ENCODE results near the gene ARHGEF11.
A peak's percentile ranks its signal among the peaks of the same experiment; 100 is the strongest.

The ARHGEF11 gene

GRCh38 chr1:156975084-156975483, 70.5 kb downstream of the ARHGEF11 start:
- H4K20me1 ChIP-seq (ENCODE audit: insufficient read depth, low read length, poor library complexity, severe bottlenecking), result no peaks in the 10 kb centered on the region
- no peaks in the 10 kb centered on the region for H3K36me3 ChIP-seq (ENCODE audit: insufficient read depth, low read length)
- H3K9ac ChIP-seq (ENCODE audit: low read depth, low read length, poor library complexity, severe bottlenecking), result no peak overlapping the region
- no peaks in the 10 kb centered on the region for H3F3A ChIP-seq (ENCODE audit: low read depth)
- TF ChIP-seq CTCF (conservative IDR thresholded peaks at IDR 0.05; ENCODE audit: low read length) (no peak), EZH2phosphoT487 (IDR thresholded peaks at IDR 0.05; ENCODE audit: borderline replicate concordance) (no peak)
- no peaks in the 10 kb centered on the region for H3K79me2 ChIP-seq (ENCODE audit: insufficient read depth, low read length)
- no peaks in the 10 kb centered on the region for H3K9me2 ChIP-seq (replicated peaks; ENCODE audit: low read depth, low read length)
- H3K4me1 ChIP-seq (ENCODE audit: insufficient read depth, low read length, poor library complexity, severe bottlenecking), result no peaks in the 10 kb centered on the region
- H3K4me3 ChIP-seq (ENCODE audit: low read length, poor library complexity, severe bottlenecking), result no peak overlapping the region
- H2AFZ ChIP-seq (ENCODE audit: low read length), result no peak overlapping the region
- H3K4me2 ChIP-seq (ENCODE audit: low read depth, low read length, poor library complexity, severe bottlenecking), result no peak overlapping the region
- H3K9me3 ChIP-seq (ENCODE audit: insufficient read depth, low read depth, low read length), result no peaks in the 10 kb centered on the region
- no peaks in the 10 kb centered on the region for H3K27me3 ChIP-seq (ENCODE audit: insufficient read depth, low read length, poor library complexity, severe bottlenecking)

- no peaks in the 10 kb centered on the region for H3K36me3 ChIP-seq (ENCODE audit: insufficient read depth, low read length)
- no peak overlapping the region for H3K4me2 ChIP-seq (ENCODE audit: low read depth, low read length, poor library complexity, severe bottlenecking)
- H3K4me1 ChIP-seq (ENCODE audit: insufficient read depth, low read length, poor library complexity, severe bottlenecking), result no peaks in the 10 kb centered on the region
- H3F3A ChIP-seq (ENCODE audit: low read depth), result no peaks in the 10 kb centered on the region
- no peaks in the 10 kb centered on the region for H3K27me3 ChIP-seq (ENCODE audit: insufficient read depth, low read length, poor library complexity, severe bottlenecking)
- no peak overlapping the region for H3K4me3 ChIP-seq (ENCODE audit: low read length, poor library complexity, severe bottlenecking)
- H2AFZ ChIP-seq (ENCODE audit: low read length), result no peak overlapping the region
- no peaks in the 10 kb centered on the region for H3K79me2 ChIP-seq (ENCODE audit: insufficient read depth, low read length)
- TF ChIP-seq EZH2phosphoT487 (IDR thresholded peaks at IDR 0.05; ENCODE audit: borderline replicate concordance) (no peak), CTCF (conservative IDR thresholded peaks at IDR 0.05; ENCODE audit: low read length) (no peak)
- no peak overlapping the region for H3K9ac ChIP-seq (ENCODE audit: low read depth, low read length, poor library complexity, severe bottlenecking)
- no peaks in the 10 kb centered on the region for H3K9me2 ChIP-seq (replicated peaks; ENCODE audit: low read depth, low read length)
- H3K9me3 ChIP-seq (ENCODE audit: insufficient read depth, low read depth, low read length), result no peaks in the 10 kb centered on the region
- no peaks in the 10 kb centered on the region for H4K20me1 ChIP-seq (ENCODE audit: insufficient read depth, low read length, poor library complexity, severe bottlenecking)
Measured at GRCh38 chr1:156973417-156973816, 72.1 kb downstream of the ARHGEF11 start.

GRCh38 chr1:156970017-156970416, 75.5 kb downstream of the ARHGEF11 start:
- Histone ChIP-seq H3K4me2 (ENCODE audit: low read depth, low read length, poor library complexity, severe bottlenecking) (no peak overlapping the region), H3K27me3 (ENCODE audit: insufficient read depth, low read length, poor library complexity, severe bottlenecking) (no peaks in the 10 kb centered on the region), H3K9ac (ENCODE audit: low read depth, low read length, poor library complexity, severe bottlenecking) (no peak overlapping the region), H3K4me1 (ENCODE audit: insufficient read depth, low read length, poor library complexity, severe bottlenecking) (no peaks in the 10 kb centered on the region), H3K9me2 (replicated peaks; ENCODE audit: low read depth, low read length) (no peaks in the 10 kb centered on the region), H2AFZ (ENCODE audit: low read length) (no peak overlapping the region), H3K79me2 (ENCODE audit: insufficient read depth, low read length) (no peaks in the 10 kb centered on the region), H3K4me3 (ENCODE audit: low read length, poor library complexity, severe bottlenecking) (no peak overlapping the region), H3K36me3 (ENCODE audit: insufficient read depth, low read length) (no peaks in the 10 kb centered on the region), H3F3A (ENCODE audit: low read depth) (no peaks in the 10 kb centered on the region), H4K20me1 (ENCODE audit: insufficient read depth, low read length, poor library complexity, severe bottlenecking) (no peaks in the 10 kb centered on the region), H3K9me3 (ENCODE audit: insufficient read depth, low read depth, low read length) (no peaks in the 10 kb centered on the region)
- TF ChIP-seq CTCF (conservative IDR thresholded peaks at IDR 0.05; ENCODE audit: low read length) (peak; percentile 67), EZH2phosphoT487 (IDR thresholded peaks at IDR 0.05; ENCODE audit: borderline replicate concordance) (no peak)
